OCI-LY3 (cell line): ENCODE results near the gene FXYD5.

Experiments
- H2AFZ ChIP-seq: fragments of 200-600, 300-600 bp; shearing (Covaris generic); 2 replicates; pipeline ENCODE4 v1.6.0; 2014; ENCODE audit warnings: antibody characterized with exemption, low read depth, low read length
- H3K27ac ChIP-seq: fragments of 200-600, 300-600 bp; sonication (generic); 2 replicates; pipeline ENCODE4 v1.5.1; 2014; ENCODE audit warnings: mild to moderate bottlenecking, low read length, moderate library complexity, mixed read lengths
- H3K27me3 ChIP-seq: fragments of 200-600, 300-600 bp; sonication (generic); 2 replicates; pipeline ENCODE4 v1.6.1; 2014; ENCODE audit warnings: low read depth, low read length, mixed read lengths
- H3K36me3 ChIP-seq: fragments of 200-600, 300-600 bp; sonication (generic); replicated peaks from 2 replicates; pipeline ENCODE3; 2014; ENCODE audit warnings: low read depth, low read length, mixed read lengths
- H3K4me1 ChIP-seq: fragments of 300-600, 200-600 bp; sonication (generic); 2 replicates; pipeline ENCODE4 v1.6.1; 2014; ENCODE audit warnings: low read length, mixed read lengths
- H3K4me2 ChIP-seq: fragments of 200-600, 300-600 bp; sonication (generic); 2 replicates; pipeline ENCODE4 v1.6.1; 2014; ENCODE audit warnings: low read length, mixed read lengths
- H3K4me3 ChIP-seq: fragments of 300-600, 200-600 bp; sonication (generic); 2 replicates; pipeline ENCODE4 v1.5.1; 2014; ENCODE audit warnings: antibody characterized with exemption, mild to moderate bottlenecking, low read length, moderate library complexity
- H3K79me2 ChIP-seq: fragments of 300-600, 200-600 bp; shearing (Covaris generic); 2 replicates; pipeline ENCODE4 v1.6.1; 2014; ENCODE audit warnings: mild to moderate bottlenecking, low read length, mixed read lengths
- H3K9ac ChIP-seq: fragments of 300-600, 200-600 bp; shearing (Covaris generic); 2 replicates; pipeline ENCODE4 v1.6.0; 2014; ENCODE audit warnings: mild to moderate bottlenecking, low read length, moderate library complexity
- H3K9me3 ChIP-seq: fragments of 200-600, 300-600 bp; shearing (Covaris generic); 2 replicates; pipeline ENCODE4 v1.6.1; 2014; ENCODE audit warnings: low read length, mixed read lengths; ENCODE audit not compliant: insufficient read depth
- H4K20me1 ChIP-seq: fragments of 200-600, 300-600 bp; sonication (generic); 2 replicates; pipeline ENCODE4 v1.6.1; 2016; ENCODE audit warnings: low read length, mixed read lengths; ENCODE audit not compliant: insufficient read depth
- EZH2phosphoT487 ChIP-seq: fragments of 200-600 bp; shearing (Covaris generic); IDR thresholded peaks from 2 replicates; pipeline ENCODE4 v1.6.1; 2018; ENCODE audit warnings: antibody characterized with exemption, mixed run types, low read depth
- TF ChIP-seq, protein P1 (sequence below): fragments of 200-600, 300-600 bp; sonication (generic); IDR thresholded peaks from 2 replicates; pipeline ENCODE4 v1.5.1; 2014; ENCODE audit warnings: antibody characterized with exemption, low read length, low read depth

Gene FXYD5

GRCh38 chr19:35199481-35199880 is 44.9 kb downstream of the FXYD5 start:
- H3K27me3 ChIP-seq, result peaks cover 10% of the 10 kb centered on the region; the same call in 1 of the 2 replicates
- H3K36me3 ChIP-seq, result no peaks in the 10 kb centered on the region
- TF ChIP-seq, protein P1, sequence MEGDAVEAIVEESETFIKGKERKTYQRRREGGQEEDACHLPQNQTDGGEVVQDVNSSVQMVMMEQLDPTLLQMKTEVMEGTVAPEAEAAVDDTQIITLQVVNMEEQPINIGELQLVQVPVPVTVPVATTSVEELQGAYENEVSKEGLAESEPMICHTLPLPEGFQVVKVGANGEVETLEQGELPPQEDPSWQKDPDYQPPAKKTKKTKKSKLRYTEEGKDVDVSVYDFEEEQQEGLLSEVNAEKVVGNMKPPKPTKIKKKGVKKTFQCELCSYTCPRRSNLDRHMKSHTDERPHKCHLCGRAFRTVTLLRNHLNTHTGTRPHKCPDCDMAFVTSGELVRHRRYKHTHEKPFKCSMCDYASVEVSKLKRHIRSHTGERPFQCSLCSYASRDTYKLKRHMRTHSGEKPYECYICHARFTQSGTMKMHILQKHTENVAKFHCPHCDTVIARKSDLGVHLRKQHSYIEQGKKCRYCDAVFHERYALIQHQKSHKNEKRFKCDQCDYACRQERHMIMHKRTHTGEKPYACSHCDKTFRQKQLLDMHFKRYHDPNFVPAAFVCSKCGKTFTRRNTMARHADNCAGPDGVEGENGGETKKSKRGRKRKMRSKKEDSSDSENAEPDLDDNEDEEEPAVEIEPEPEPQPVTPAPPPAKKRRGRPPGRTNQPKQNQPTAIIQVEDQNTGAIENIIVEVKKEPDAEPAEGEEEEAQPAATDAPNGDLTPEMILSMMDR, result no peak
- no peak for TF ChIP-seq EZH2phosphoT487
- no peak overlapping the region for H3K4me3 ChIP-seq
- H3K4me2 ChIP-seq, result no peak overlapping the region
- peaks cover 8% of the 10 kb centered on the region for H3K4me1 ChIP-seq
- no peaks in the 10 kb centered on the region for H3K9me3 ChIP-seq
- no peak overlapping the region for H3K9ac ChIP-seq
- no peaks in the 10 kb centered on the region for H4K20me1 ChIP-seq
- H3K27ac ChIP-seq, result no peak overlapping the region
- H3K79me2 ChIP-seq, result no peaks in the 10 kb centered on the region
- H2AFZ ChIP-seq, result no peak overlapping the region

DNA sequence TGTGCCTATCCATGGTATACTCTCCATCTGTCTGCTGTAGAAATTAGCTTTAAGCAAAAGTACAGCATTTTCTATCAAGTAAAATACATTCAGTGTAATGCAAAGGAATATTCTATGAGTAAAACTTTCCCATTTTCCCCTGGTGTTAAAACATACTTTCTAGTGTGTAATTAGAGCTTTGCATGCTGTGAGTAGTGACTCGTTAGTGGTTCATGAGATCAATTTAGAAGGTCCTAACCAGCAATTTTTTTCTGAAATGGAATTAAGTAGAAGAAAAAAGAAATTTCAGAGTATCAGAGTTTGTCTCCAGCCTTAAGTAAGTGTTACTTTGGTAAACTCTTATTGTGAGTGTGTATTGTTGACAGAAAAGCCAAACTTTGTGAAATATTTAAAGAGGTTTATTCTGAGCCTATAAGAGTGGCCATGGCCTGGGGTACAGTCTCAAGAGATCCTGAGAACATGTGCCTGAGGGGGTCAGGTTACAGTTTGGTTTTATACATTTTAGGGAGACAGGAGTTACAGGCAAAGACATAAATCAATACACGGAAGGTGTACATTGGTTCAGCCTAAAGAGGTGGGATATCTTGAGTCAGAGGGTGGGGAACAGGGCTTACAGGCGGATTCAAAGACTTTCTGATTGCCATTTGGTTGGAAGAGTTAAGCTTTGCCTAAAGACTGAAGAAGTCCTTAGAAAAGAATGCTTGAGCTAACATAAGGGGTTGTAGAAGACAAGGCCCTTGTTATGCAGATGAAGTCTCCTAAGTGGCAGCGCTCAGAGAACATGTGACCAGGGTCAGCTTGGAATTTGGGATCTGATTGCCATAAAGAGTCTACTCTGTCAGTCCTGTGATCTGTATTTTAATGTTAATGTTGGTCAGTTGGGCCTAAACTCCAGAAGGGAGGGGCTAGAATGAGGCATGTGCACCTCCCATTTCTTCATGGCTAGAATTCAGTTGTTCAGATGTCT is 48.5 kb downstream of the FXYD5 start:
- no peaks in the 10 kb centered on the region for H3K36me3 ChIP-seq
- H3K79me2 ChIP-seq, result no peaks in the 10 kb centered on the region
- peaks cover 10% of the 10 kb centered on the region; the same call in 1 of the 2 replicates for H3K27me3 ChIP-seq
- no peak overlapping the region for H3K9ac ChIP-seq
- no peak overlapping the region for H3K4me2 ChIP-seq
- H2AFZ ChIP-seq, result no peak overlapping the region
- H3K9me3 ChIP-seq, result peaks cover 9% of the 10 kb centered on the region; the same call in 1 of the 2 replicates
- H3K4me1 ChIP-seq, result peaks cover 36% of the 10 kb centered on the region
- no peak overlapping the region for H3K4me3 ChIP-seq
- H4K20me1 ChIP-seq, result no peaks in the 10 kb centered on the region
- no peak overlapping the region for H3K27ac ChIP-seq
- no peak for TF ChIP-seq EZH2phosphoT487
- TF ChIP-seq, protein P1, result no peak

- peak overlapping the region; percentile 72; the same call in 1 of the 2 replicates for H2AFZ ChIP-seq
- H3K36me3 ChIP-seq, result no peaks in the 10 kb centered on the region
- peak overlapping the region; percentile 77 for H3K4me2 ChIP-seq
- H3K27me3 ChIP-seq, result no peaks in the 10 kb centered on the region
- H3K27ac ChIP-seq, result peak overlapping the region; percentile 87
- H4K20me1 ChIP-seq, result no peaks in the 10 kb centered on the region
- H3K79me2 ChIP-seq, result no peaks in the 10 kb centered on the region
- TF ChIP-seq, protein P1, result no peak
- TF ChIP-seq EZH2phosphoT487, result no peak
- peak overlapping the region; percentile 58 for H3K9ac ChIP-seq
- peaks cover 36% of the 10 kb centered on the region for H3K4me1 ChIP-seq
- H3K4me3 ChIP-seq, result peak overlapping the region; percentile 51
- H3K9me3 ChIP-seq, result peaks cover 9% of the 10 kb centered on the region; the same call in 1 of the 2 replicates
Observed at GRCh38 chr19:35204799-35205732, 50.5 kb downstream of the FXYD5 start.
